CD4-positive, alpha-beta T cell treated with Interleukin-15 for 1 hour (primary cell): Measurements from ENCODE around the gene SLC22A13.
"Not testable (repeated sequence)": the region's sequence is repeated elsewhere in the genome, so short reads cannot be mapped to it uniquely, and the experiment has no call there.

Experiments used
- DNase-seq: peaks from one replicate; pipeline ENCODE4 v3.0.0-alpha.2; 2020

The SLC22A13 gene

DNA sequence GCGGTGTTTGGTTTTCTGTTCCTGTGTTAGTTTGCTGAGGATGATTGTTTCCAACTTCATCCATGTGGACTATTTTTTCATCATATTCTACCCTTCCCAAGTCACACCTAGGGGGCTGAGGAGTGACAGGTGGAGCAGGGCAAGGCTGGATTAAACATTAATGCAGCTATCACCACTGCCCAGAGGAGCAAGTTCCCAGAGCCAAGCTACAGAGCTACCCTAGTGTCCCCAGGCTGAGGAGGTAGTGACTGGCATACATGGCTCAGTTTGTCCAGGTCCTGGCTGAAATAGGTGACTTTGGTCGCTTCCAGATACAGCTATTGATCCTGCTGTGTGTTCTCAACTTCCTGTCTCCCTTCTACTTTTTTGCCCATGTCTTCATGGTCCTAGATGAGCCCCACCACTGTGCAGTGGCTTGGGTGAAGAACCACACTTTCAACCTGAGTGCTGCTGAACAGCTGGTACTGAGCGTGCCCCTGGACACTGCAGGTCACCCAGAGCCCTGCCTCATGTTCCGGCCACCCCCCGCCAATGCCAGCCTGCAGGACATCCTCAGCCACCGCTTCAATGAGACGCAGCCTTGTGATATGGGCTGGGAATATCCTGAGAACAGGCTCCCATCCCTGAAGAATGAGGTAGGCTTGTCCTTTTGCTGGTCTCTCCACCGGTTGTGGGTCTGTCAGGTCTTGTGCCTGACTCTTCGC lies at the start of gene SLC22A13:
TSS of gene SLC22A13 (plus strand) at position 209 of the 704 bp plus-strand sequence. CDS start at position 258, 49 bp downstream.
- no peak for DNase-seq

- DNase-seq = no peak
Observed at GRCh38 chr3:38219609-38220197, 45.9 kb upstream of the SLC22A13 start.

- DNase-seq = no peak
Observed at GRCh38 chr3:38221005-38221404, 44.6 kb upstream of the SLC22A13 start.

GRCh38 chr3:38222032-38222634 lies 43.5 kb upstream of the SLC22A13 start:
- DNase-seq = no peak

DNA sequence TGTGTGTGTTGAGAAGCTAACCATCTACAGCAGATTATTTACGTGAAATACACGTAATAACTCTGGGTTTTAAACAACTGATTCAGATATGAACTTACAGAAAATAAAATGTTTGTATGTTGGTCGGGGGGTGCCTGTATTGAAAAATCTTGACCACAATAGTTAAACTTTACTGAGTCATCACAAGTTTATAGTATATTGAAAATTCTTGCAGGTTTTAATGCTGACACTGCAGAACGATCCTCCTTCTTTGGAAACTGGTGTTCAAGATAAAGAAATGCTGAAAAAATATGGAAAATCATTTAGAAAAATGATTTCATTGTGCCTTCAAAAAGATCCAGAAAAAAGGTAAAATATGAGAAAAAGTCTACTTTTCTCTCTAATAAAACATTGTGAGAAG lies 41.3 kb upstream of the SLC22A13 start:
- DNase-seq = no peak

DNA sequence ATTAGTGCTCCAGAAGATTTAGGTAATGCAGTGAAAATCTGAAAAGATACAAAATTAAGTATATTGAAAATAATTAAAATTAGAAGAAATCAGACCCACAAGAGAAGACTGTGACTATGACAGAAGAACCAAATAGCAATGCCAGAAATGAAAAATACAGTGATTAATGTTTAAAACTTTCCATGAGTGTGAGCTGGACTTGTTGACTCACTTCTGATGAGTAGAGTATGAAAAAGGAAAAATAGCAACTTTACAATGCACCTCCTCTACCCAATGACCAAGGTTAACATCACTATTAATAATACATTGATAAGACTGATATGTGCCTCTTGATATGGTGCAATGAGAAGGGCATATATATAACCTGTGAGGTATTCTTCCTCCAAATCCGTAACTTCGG lies 39.3 kb upstream of the SLC22A13 start:
- no peak for DNase-seq

DNA sequence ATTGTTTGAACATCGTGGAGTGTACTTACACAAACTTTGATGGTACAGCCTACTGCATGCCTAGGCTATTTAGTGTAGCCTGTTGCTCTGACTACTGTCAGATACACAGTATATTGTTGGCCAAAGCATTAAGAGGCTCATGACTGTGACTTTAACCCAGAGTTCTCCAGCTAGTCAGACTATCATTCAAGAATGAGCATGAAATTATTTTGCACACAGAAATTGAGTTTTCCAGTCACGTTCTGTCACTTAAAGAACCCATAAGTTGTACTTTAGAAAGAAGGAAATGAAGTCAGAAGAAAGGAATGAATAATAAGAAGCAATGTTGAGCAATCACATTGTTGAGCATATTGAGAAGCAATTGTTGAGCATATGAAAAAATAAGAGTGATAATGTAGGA lies 37.6 kb upstream of the SLC22A13 start:
- no peak for DNase-seq

- no peak for DNase-seq
Observed at GRCh38 chr3:38229036-38229435, 36.6 kb upstream of the SLC22A13 start.

DNA sequence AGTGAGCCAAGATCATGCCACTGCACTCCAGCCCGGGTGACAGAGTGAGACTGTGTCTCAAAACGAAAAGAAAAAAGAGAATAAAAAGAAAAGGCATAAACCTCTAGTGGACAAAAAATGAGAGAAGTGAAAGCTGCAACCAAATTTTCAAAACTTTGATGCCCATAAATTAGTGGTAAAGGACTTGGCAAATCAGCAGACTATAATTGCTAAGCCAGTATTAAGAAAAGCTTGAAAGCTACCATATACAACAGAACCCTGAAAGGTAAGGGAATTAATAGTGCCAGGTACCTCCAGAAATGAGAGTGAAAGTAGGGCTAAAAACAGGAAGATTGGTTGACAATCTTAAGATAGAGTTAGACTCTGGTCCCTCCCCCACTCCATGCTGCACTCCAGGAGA lies 32.9 kb upstream of the SLC22A13 start:
- no peak for DNase-seq

DNA sequence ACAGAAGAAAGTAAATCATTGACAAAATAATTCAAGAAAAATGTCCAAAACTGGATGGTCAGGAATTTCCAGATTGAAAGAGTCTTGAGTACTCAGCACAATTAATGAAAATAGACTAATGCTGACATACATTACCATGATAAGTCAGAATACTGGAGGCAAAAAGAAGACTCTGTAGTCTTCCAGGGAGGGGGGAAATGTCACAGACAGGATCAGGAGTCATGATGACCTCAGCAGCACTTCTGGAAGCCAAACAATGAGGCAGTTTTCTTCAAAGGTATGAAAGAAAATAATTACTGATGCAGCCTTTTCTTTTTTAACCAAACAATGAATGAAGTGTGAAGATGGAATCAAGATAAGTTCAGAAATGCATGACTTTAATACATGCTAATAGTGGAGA lies 30.1 kb upstream of the SLC22A13 start:
- no peak for DNase-seq

GRCh38 chr3:38238416-38239008 lies 27.1 kb upstream of the SLC22A13 start:
- DNase-seq = no peak

GRCh38 chr3:38242812-38243211 lies 22.8 kb upstream of the SLC22A13 start:
- not testable (repeated sequence) for DNase-seq

DNA sequence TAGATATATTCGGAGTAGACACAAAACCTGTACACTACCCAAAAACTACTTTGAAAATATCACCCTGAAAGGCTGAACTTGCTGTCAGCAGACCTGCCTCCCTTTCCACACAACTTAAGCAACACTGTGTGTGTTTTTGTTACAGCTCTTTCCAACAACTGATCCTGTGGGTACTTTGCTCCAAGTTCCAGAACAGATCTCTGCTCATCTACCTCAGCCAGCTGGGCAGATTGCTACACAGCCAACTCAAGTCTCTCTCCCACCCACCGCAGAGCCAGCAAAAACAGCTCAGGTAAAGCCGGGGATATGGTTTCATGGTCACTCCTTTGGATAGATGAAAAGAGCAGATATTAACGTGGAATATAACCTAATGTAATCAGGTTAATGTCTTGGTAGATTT lies 19.7 kb upstream of the SLC22A13 start:
- no peak for DNase-seq

- no peak for DNase-seq
Observed at GRCh38 chr3:38247366-38248035, 18.1 kb upstream of the SLC22A13 start.

GRCh38 chr3:38250198-38250597 lies 15.4 kb upstream of the SLC22A13 start:
- DNase-seq = no peak

GRCh38 chr3:38251197-38251596 lies 14.4 kb upstream of the SLC22A13 start:
- no peak for DNase-seq

DNA sequence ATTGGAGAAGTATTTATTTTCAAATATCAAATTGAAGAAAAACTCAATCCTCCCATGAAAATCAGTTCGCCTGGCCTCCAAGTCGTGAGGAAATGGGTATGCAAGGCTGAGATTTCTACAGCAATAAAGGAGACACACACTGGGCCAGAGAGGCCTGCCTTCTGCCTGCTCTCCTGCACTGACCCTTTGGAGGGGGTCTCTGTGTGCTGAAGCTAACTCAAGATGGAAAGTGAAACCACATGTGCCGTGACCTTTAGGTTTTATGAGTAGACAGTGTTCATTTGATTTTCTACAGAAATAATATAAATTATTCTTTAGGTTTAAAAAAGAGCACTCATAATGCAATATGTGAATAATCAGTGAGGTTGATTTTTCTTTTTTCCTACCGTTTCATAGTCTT lies 11.9 kb upstream of the SLC22A13 start:
- DNase-seq = no peak

- no peak for DNase-seq
Observed at GRCh38 chr3:38254872-38255271, 10.7 kb upstream of the SLC22A13 start.

- no peak for DNase-seq
Observed at GRCh38 chr3:38255627-38256026, 10.0 kb upstream of the SLC22A13 start.

DNA sequence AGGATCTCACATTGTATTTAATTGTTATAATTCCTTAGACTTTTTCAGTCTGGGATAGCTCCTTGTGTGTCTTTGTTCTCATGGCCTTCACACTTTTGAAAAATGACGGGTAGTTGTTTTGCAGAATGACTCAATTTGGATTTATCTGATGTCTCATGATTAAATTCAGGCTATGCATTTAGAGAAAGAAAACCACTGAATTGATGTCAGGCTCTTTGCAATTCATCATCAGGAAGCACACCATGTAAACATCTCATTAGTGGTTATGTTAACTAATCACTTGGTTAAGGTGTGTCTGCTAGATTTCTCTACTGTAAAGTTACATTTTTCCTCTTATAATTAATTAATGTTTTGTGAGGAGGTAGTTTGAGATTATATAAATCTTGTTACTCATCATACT lies 8.0 kb upstream of the SLC22A13 start:
- no peak for DNase-seq

- no peak for DNase-seq
Observed at GRCh38 chr3:38260474-38260873, 5.1 kb upstream of the SLC22A13 start.

- DNase-seq = no peak
Observed at GRCh38 chr3:38264353-38264771, 1.2 kb upstream of the SLC22A13 start.

- DNase-seq = no peak
Observed at GRCh38 chr3:38264779-38265178, 833 bp upstream of the SLC22A13 start.
